Amniotic epithelial cell (primary cell): Measurements from ENCODE around the gene TLR7.
A peak's percentile ranks its signal among the peaks of the same experiment; 100 is the strongest.

Experiments
- DNase-seq: peaks from one replicate; pipeline ENCODE4 v3.0.0-alpha.2; 2010; ENCODE audit warnings: low read depth

Gene TLR7

GRCh38 chrX:12866451-12867377 is at the start of gene TLR7:
TSS of gene TLR7 (plus strand) at chrX:12867072. CDS start at chrX:12867579, 507 bp downstream.
- DNase-seq, result no peak

GRCh38 chrX:12817528-12817927 is 49.3 kb upstream of the TLR7 start:
- DNase-seq, result no peak

DNA sequence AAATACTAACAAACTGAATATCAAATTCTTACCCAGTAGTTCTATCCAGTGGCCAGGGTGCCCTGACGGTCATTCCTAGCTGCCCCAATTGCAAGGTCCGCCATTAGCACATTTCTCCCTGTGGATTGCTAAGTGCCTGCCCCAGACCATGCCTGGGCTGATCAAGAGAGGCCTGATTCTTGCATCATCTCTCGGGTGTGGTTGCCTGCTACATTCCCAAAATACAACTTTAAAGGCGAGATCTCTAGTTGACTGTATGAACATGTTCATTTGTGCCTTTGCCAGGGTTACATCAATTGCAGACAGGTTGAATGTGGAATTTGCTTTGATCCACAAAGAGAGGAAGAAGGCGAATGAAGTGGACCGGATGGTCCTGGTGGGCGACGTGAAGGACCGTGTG is 47.6 kb upstream of the TLR7 start:
- DNase-seq, result no peak

GRCh38 chrX:12820737-12821136 is 46.1 kb upstream of the TLR7 start:
- DNase-seq, result no peak

GRCh38 chrX:12824944-12825343 is 41.9 kb upstream of the TLR7 start:
- DNase-seq, result no peak

DNA sequence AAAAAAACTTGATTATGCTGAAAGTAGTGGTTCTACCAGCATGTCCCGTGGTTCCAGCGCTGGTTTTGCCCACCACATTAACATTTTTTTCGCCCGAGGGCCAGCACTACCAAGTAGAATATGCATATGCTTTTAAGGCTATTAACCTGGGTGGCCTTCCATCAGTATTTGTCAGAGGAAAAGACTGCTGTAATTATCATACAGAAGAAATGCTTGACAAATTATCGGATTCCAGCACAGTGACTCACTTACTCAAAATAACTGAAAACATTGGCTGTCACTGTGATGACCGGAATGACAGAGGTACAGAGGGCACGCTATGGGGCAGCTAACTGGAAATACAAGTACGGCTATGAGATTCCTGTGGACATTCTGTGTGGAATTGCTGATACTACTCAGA is 41.1 kb upstream of the TLR7 start:
- DNase-seq, result no peak

GRCh38 chrX:12843061-12843667 is 23.7 kb upstream of the TLR7 start:
- DNase-seq, result no peak

- DNase-seq, result no peak
Observed at GRCh38 chrX:12843668-12844279, 23.1 kb upstream of the TLR7 start.

GRCh38 chrX:12844319-12844718 is 22.6 kb upstream of the TLR7 start:
- no peak for DNase-seq

DNA sequence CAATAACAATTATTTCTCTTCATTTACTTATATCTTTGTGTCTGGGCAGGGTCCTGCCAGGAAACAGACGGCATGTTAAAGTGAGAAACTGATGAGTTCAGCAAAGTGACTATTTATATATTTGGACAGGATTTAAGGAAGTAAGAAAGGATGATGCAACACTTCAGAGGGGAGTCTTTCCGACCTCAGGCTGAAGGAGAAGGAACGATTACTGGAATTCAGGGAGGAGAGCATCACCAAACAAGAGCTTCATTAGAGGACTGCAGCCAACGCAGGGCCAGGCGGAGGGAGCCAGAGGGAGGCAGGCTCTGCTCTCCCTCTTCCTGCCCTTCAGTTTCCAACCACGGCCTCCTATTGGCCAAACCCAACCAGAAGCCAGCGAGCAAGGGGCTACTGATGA is 1.5 kb upstream of the TLR7 start:
- no peak for DNase-seq

DNA sequence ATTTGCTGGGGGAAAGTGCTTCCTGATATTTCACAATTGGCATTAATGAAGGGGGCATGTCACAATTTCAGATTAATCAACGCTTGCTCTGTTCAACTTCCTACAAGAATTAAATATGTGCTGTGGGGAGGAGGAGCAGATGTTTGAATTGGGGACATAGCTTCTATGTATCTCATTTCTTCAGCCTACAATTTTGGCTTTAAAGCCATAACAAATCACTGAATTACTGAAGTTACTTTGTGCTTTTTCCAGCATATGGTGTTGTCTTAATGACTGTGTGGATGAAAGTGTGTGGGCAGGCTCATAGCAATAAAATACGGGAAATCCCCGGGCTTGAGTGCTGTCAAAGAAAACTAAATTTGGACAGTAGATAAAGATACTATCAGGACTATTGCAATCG is 813 bp downstream of the TLR7 start:
- DNase-seq, result no peak

- DNase-seq, result no peak
Observed at GRCh38 chrX:12868747-12869146, 1.9 kb downstream of the TLR7 start.

DNA sequence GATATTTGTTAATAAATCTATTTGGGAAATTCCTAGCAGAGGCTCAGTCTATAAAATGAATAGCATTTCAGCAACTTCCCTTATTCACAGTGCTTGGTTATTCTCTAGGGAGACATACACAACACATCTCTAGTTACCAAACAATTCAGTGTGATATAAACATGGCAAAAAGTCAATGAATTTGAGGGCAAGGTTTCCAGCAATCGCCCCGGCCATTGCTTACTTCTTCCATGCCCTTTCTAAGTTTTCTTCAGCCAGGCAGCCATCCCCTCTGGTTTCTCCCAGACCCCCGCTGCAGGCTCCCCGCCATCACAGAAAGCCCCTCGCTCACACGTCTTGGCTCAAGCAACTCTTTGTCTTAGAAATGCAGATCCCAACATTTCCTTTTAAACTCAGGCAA is 4.4 kb downstream of the TLR7 start:
- DNase-seq, result no peak

DNA sequence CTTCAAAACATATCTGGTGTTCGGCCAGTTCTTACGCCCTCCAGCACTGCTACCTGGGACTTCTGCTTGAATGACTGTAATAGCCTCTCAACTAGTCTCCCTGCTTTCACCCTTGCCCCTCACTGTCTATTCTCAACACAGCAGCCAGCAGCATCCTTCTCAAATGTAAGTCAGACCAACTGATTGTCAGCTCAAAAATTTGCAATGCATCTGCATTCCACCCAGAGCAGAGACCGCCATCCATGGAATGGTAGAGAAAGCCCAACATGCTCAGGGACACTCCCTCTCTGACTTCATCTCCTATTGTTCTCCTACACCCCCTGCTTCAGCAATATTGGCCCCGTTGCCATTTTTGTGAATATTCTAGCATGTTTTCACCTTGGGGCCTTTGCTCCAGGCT is 5.9 kb downstream of the TLR7 start:
- DNase-seq, result no peak

- DNase-seq, result no peak
Observed at GRCh38 chrX:12874581-12874980, 7.7 kb downstream of the TLR7 start.

DNA sequence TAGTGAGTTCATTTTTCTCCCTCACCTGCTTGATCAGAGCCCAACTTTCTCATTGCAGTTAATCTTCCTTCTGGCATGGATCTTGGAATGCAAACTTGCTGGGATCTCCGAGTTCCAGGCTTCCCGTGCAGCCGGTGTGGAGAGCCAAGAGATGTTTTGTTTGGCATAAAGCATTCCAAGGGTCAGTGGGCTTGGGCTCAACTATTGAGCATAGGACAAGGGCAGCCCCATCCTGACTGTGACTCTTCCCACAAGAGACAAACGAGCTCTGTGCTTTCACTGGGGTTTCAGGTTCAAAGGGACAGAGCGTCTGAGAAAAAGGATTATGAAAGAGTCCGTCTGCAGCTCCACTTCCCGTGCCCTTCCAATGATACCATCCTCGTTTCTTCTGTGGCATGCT is 10.5 kb downstream of the TLR7 start:
- DNase-seq, result no peak

DNA sequence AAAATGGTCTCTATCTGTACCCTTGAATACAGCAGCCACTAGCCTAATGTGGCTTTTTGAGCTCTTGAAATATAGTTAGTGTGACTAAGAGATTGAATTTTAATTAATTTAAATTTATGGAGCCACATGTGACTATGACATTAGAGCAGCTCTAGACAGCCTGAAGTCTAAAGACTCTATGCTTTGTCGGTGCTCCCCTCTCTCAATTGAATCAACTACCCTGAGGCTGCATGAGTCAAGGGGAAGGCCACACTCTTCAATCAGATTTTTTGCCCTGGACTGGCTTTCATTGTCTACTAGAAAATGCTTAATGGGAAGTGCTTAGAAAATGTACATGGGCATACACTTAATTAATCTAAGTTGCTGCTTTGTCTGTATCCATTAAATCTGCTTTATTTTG is 11.7 kb downstream of the TLR7 start:
- no peak for DNase-seq

- no peak for DNase-seq
Observed at GRCh38 chrX:12881914-12882313, 15.0 kb downstream of the TLR7 start.

DNA sequence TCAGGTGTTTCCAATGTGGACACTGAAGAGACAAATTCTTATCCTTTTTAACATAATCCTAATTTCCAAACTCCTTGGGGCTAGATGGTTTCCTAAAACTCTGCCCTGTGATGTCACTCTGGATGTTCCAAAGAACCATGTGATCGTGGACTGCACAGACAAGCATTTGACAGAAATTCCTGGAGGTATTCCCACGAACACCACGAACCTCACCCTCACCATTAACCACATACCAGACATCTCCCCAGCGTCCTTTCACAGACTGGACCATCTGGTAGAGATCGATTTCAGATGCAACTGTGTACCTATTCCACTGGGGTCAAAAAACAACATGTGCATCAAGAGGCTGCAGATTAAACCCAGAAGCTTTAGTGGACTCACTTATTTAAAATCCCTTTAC is 18.6 kb downstream of the TLR7 start:
- no peak for DNase-seq

GRCh38 chrX:12886545-12886944 is 19.7 kb downstream of the TLR7 start:
- no peak for DNase-seq

DNA sequence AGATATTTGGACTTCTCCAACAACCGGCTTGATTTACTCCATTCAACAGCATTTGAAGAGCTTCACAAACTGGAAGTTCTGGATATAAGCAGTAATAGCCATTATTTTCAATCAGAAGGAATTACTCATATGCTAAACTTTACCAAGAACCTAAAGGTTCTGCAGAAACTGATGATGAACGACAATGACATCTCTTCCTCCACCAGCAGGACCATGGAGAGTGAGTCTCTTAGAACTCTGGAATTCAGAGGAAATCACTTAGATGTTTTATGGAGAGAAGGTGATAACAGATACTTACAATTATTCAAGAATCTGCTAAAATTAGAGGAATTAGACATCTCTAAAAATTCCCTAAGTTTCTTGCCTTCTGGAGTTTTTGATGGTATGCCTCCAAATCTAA is 20.3 kb downstream of the TLR7 start:
- DNase-seq, result no peak

DNA sequence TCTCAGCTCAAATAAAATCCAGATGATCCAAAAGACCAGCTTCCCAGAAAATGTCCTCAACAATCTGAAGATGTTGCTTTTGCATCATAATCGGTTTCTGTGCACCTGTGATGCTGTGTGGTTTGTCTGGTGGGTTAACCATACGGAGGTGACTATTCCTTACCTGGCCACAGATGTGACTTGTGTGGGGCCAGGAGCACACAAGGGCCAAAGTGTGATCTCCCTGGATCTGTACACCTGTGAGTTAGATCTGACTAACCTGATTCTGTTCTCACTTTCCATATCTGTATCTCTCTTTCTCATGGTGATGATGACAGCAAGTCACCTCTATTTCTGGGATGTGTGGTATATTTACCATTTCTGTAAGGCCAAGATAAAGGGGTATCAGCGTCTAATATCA is 20.9 kb downstream of the TLR7 start:
- no peak for DNase-seq

DNA sequence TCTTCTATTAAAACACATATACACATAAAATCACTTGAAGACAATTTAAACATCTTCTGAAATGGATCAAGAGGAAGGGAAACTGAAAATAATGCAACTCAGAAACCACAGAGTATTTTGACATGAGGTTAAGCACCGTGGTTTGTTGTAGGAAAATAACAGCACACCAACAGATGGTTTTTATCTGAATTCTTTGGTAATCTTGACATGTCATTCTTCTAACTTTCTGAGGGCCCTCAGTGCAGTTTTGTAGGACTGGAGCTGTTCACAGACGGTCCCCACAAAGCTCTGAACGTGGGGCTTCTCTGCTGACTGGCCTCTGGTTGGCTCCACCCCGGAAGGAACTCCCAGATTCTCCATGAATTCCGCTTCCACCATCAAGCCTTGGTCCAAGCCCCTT is 23.6 kb downstream of the TLR7 start:
- DNase-seq, result peak; percentile 48
